Activated CD4-positive, CD25-positive, alpha-beta regulatory T cell (primary cell): Measurements from ENCODE around the gene GDF7.

ENCODE experiments used
- DNase-seq, 4 experiments: peaks; one replicate each; lab custom pipeline; 2025; lab: John Stamatoyannopoulos, UW

Gene GDF7

DNA sequence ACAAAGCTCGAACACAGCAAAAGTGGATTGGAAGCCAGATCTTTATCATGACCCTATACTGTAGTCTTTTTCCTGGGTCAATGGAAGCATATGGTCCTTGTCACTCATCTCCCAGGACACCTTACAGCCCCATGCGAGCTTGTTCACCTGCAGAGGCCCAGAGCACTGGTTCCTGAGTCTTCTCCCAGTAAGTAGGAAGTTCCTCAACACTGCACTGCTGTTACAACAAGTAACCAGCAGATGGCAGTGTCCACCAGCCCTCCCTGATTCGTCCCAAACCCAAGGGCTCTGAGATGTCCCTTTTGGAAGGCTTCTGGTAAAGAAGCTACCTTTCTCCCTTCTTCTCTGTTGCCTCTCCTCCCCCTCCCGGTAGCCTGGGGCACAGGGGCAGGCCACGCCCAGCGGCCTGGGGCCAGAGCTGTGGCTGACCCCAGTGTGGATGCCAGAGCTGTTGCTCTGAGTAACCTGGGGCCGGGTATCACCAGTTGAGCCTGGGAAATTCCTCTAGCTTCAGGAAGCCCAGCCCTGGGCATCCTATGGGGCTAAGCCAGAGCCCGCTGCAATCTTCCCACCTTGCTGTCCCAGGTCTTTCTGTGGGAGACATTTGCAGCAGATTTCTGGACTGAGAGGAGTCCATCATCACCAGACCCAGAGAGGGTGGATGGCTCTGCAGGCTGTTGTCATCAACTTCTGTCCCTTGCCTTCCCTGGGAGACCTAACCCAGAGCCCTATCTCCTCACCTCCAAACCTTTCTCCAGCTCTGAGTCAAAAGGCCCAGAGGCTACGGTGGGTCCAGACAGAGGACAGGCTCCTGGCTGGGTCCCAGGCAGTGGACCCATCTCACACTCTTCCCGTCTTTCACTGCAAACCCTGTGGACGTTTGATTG lies 5.3 kb upstream of the GDF7 start:
- peak in 3 of 4 experiments; percentile 16 to 30 (median 27) for DNase-seq

DNA sequence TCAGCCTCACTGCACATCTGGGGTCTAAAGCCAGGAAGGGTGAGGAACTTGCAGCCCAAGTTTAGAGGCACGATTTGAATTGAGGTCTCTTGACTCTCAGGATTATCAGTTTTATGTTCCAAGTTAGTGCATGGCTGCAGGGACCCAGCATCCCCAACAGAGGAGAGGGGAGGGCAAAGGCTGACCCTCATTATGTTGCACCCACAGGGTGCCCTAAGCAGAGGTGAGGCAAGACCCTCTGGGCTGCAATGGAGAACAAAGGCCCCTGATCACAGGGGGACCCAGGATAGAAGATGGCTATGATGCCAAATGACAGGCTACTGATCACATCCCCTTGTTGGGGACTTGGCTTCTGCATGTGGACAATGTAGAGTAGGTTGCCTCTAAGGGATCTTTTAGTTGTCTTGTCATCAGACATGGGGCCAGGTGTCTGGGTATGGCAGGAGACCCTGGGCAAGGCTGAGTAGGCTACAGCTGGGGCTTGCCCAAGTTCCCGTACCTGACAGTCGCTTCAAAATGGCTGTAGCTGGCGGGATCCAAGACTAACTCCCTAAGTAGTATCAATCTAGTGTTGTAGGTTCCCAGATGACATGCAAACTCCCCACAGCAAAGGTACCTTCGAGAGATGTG lies 4.5 kb upstream of the GDF7 start:
- no peak for DNase-seq

GRCh38 chr2:20663196-20664070 lies 3.5 kb upstream of the GDF7 start:
- no peak for DNase-seq

DNA sequence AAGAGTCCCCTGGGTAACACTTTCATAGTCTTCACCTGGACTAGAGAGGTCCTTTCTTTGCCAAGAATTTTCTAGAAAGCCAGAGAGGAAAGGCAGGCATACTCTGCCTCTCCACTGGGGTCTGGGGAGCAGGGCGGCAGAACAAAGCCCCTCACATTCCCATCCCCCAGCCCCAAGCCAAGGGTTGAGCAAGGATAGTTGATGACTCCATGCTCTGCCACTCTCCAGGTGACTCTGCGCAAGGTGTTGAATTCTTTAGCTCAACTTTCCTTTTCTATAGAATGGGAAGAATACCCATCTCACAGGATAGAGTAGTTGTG lies 2.9 kb upstream of the GDF7 start:
- no peak for DNase-seq

DNA sequence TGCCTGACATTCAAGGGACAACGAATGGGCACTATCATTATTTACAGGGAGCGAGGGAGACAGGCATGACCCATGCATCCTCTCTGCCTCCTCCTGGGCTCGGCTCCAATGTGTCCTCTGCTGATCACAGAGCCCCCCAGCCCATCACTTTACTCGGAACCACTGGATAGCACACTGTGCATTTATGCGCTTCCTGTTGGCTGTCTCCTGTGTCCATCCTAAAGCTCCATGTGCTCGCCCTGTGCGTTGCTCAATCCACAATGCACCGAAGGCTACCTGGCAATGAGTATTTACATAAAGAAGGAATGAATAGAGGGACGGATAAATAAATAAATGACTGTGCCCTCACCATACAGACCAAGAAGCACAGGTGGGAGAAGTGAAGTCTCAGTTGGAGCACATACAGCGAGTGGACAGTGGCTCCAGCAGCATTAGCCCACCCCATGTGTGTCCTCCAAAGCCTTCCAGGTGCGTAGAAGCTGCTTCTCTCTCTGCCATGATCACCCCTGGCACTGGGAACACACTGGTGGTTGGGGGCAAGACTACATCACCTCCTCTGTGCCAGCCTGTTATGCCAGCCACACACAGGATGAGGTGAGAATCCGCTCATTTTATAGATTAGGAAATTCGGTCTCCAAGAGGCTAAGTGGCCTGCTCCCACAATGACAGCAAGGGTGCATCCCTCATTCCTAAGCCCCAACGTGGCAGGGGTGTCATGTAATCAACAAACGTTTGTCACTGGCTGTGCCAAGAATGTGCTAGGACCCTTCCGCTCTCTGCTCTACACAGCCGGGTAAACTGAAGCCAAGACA lies 2.3 kb upstream of the GDF7 start:
- no peak for DNase-seq

DNA sequence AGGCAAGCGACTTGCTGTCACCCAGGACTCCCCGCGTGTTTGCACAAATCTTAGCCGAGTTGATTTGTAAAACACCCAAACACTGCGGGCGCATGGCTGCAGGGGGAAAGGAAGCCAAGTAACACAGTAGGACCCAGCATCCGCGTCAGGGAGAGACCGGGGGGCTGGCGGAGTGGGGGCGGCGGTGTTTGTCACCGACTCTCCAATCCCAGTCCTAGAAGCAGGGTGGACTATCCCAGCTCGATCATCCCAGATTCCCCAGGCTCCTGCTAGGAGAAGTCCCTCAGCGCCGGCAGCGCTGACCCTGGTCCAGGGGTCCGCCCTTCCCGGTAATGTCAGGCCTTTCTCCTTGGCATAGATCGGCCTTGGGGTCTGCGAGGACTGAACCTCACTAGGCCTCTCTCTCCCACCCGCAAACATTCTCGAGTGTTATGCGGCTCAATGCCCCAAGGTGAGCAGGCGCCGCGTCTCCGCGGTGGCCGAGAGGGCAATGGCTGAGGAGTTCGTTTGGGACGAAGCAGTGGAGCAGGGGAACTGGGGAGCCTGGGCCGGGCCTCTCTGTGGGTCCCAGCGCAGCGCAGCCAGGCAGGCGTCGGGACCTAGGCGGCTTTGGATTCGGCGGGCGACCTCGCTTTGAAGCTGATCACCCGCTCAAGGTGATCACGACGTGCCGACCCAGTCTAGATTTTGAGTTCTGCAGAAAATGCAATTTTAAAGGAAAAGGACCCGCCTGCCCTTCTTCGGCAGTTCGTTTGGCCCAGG lies 1.5 kb upstream of the GDF7 start:
- DNase-seq = no peak

DNA sequence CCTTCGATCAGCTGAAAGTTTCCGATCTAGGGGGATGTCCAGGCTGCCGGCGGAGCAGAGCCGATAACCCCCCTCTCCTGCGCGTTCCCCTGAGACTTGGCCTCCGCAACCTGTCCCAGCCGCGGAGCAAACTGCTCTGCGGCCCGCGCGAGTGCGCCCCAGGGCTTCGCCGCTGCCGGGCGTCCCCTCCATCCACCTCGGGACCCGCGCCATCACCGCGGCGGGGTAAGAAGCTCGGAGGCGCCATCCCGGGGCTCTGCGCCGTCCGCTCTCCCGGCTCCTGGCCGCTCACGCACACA lies 990 bp upstream of the GDF7 start:
- DNase-seq = no peak

DNA sequence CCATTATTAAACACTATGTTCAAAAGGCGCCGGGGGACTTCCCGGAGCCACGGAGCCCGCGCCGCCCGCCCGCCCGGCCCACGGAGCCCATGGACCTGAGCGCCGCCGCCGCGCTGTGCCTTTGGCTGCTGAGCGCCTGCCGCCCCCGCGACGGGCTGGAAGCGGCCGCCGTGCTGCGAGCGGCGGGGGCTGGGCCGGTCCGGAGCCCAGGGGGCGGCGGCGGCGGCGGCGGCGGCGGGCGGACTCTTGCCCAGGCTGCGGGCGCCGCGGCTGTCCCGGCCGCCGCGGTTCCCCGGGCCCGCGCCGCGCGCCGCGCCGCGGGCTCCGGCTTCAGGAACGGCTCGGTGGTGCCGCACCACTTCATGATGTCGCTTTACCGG lies 197 bp downstream of the GDF7 start:
- no peak for DNase-seq

GRCh38 chr2:20667531-20668401 lies 822 bp downstream of the GDF7 start:
- DNase-seq = no peak

DNA sequence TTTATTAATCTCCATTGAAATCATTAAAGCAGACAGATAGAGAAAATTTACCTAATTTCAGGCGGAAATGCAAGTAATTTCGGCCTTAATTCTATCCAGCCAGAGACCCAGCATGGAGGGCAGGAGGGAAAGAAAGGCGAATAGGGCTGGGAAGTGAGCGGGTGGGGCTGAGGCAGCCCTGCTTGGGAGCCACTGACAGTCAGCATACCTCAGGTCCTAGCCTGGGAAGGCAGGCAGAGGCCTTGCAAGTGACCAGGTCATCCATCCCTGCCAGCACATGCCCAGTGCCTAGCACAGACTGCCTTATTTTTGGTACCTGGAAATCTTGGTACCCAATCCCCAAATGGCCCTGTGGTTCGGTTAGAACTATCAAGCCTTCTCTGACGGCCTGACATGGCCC lies 1.5 kb downstream of the GDF7 start:
- DNase-seq = no peak

GRCh38 chr2:20668871-20669475 lies 2.0 kb downstream of the GDF7 start:
- DNase-seq = no peak

GRCh38 chr2:20669562-20670314 lies 2.8 kb downstream of the GDF7 start:
- no peak for DNase-seq

DNA sequence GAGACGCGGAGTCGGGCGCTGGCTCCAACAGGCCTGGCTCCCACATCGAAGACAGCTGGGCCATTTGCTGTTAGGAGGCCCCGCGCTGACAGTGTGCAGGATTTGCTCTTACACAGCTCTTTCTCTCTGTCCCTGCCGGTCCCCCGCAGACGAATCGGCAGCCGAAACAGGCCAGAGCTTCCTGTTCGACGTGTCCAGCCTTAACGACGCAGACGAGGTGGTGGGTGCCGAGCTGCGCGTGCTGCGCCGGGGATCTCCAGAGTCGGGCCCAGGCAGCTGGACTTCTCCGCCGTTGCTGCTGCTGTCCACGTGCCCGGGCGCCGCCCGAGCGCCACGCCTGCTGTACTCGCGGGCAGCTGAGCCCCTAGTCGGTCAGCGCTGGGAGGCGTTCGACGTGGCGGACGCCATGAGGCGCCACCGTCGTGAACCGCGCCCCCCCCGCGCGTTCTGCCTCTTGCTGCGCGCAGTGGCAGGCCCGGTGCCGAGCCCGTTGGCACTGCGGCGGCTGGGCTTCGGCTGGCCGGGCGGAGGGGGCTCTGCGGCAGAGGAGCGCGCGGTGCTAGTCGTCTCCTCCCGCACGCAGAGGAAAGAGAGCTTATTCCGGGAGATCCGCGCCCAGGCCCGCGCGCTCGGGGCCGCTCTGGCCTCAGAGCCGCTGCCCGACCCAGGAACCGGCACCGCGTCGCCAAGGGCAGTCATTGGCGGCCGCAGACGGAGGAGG lies 3.5 kb downstream of the GDF7 start:
- no peak for DNase-seq

DNA sequence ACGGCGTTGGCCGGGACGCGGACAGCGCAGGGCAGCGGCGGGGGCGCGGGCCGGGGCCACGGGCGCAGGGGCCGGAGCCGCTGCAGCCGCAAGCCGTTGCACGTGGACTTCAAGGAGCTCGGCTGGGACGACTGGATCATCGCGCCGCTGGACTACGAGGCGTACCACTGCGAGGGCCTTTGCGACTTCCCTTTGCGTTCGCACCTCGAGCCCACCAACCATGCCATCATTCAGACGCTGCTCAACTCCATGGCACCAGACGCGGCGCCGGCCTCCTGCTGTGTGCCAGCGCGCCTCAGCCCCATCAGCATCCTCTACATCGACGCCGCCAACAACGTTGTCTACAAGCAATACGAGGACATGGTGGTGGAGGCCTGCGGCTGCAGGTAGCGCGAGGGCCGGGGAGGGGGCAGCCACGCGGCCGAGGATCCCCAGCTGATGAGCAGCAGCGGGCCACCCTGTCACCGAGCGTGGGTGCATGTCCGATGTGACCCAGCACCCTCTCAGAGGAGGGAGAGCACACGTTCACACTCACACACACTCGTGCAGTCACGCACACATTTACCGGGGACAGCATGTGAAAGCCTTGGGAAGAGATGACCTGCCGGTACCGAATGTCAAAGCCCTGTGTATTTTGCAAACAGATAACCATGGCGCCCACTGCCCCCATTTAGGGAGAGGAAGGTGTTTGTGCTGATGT lies 4.2 kb downstream of the GDF7 start:
- DNase-seq = no peak

GRCh38 chr2:20671736-20672080 lies 4.8 kb downstream of the GDF7 start:
- no peak for DNase-seq

DNA sequence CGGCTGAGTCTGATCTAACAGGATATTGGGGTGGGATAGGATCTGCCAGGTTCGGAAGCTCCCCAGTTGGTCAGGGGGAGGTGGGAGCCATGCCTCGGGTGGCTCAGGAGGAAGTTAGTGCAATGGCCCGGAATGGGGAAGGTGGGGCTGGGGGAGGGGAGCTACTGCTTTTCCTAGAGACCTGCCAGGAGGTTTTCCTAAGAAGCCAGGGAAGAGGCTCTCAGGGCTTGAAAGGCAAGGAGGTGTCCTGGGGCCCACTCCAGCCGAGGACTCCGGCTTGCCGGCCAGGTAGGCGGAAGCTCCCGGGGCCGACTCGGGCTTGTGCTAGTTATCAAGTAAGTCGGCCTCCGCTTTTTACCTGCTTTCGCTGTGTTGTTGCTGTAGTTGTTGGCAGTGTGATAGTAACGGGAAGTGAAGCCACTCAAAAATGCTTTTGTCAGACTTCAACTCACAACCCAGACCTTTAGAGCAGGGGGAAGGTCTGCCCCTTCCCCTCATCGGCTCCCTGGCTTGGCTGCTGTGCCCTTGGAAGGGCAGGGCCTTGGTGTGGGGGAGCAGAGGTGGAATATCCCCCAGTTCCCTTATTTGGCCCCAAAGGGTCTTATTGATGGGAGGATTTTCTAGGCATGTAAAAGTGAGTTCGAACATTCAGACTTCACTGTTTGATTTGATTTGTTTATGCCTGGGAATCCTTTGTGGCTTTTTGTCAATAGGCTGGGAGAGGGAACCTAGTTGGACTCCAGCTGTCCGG lies 5.4 kb downstream of the GDF7 start:
- DNase-seq = no peak

DNA sequence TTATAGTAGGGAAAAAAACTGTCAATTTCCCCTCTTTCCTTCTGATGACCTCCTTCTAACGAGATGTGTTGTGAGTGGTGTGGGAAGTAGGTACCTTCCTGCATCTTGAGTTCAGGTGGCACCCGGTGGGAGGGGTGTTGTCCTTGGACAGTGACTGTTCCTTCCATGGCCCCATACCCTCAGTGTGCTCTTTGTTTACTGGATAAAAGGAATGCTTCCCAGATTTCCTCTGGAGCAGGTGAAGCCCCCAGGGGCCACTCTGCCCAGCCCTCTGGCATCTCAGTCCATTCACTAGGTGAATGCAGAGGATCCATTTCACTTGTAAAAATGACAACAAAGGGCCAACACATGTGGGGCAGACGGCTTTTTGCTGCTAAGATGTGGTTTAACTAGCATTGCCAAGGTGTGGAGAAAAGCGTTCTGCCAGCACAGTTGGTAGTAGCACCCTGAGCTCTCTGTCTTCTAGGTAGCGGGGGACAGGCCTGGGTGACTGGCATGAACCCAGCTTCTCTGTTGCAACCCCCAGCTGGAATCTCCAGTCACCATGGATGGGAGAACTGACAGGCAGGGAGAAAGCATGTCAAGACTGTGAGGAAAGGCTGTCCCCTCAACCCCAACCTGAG lies 6.9 kb downstream of the GDF7 start:
- no peak for DNase-seq
